Stimulated activated naive CD8-positive, alpha-beta T cell treated with anti-CD3 and anti-CD28 coated beads, Interleukin-15, Interleukin-2, amounts not matched to agents 100 U/mL and 50 U/mL, for 24 hours (primary cell): ENCODE measurements around the gene MTMR12.
A peak's percentile ranks its signal among the peaks of the same experiment; 100 is the strongest.

Experiments
- ATAC-seq: fragments of 150-1000 bp; cut with Tn5 transposase; one replicate; pipeline ENCODE4 v1.10.0; 2021
- DNase-seq: peaks from one replicate; pipeline ENCODE4 v3.0.0; 2021

The MTMR12 gene

GRCh38 chr5:32274548-32275395, 38.0 kb downstream of the MTMR12 start:
- DNase-seq (no peak), ATAC-seq (no peak)

GRCh38 chr5:32273821-32274220, 38.9 kb downstream of the MTMR12 start:
- ATAC-seq, result no peak

GRCh38 chr5:32272746-32273145, 40.0 kb downstream of the MTMR12 start:
- ATAC-seq (no peak), DNase-seq (no peak)

More at GRCh38 chr5:32273821-32274220, 38.9 kb downstream of the MTMR12 start:
- no peak for DNase-seq

GRCh38 chr5:32270946-32271345, 41.8 kb downstream of the MTMR12 start:
- ATAC-seq (no peak), DNase-seq (no peak)

GRCh38 chr5:32270178-32270577, 42.6 kb downstream of the MTMR12 start:
- ATAC-seq (no peak), DNase-seq (no peak)

GRCh38 chr5:32265902-32266301, 46.8 kb downstream of the MTMR12 start:
- DNase-seq (no peak), ATAC-seq (no peak)

- no peak for DNase-seq
- ATAC-seq, result no peak
Observed at GRCh38 chr5:32264957-32265572, 47.7 kb downstream of the MTMR12 start.

GRCh38 chr5:32263684-32264083, 49.1 kb downstream of the MTMR12 start:
- ATAC-seq, result no peak

GRCh38 chr5:32261198-32261597, 51.5 kb downstream of the MTMR12 start:
- ATAC-seq (peak; percentile 79), DNase-seq (peak; percentile 19)

More at GRCh38 chr5:32263684-32264083, 49.1 kb downstream of the MTMR12 start:
- DNase-seq, result no peak

- no peak for ATAC-seq
- no peak for DNase-seq
Observed at GRCh38 chr5:32259033-32259432, 53.7 kb downstream of the MTMR12 start.

GRCh38 chr5:32258424-32258823, 54.3 kb downstream of the MTMR12 start:
- ATAC-seq, result no peak
- DNase-seq, result no peak

- no peak for DNase-seq
- no peak for ATAC-seq
Observed at GRCh38 chr5:32255540-32255900, 57.2 kb downstream of the MTMR12 start.

- no peak for ATAC-seq
- no peak for DNase-seq
Observed at GRCh38 chr5:32254881-32255539, 57.7 kb downstream of the MTMR12 start.

GRCh38 chr5:32251871-32252458, 60.8 kb downstream of the MTMR12 start:
- no peak for ATAC-seq
- no peak for DNase-seq

GRCh38 chr5:32249668-32250067, 63.1 kb downstream of the MTMR12 start:
- ATAC-seq, result no peak
- no peak for DNase-seq

GRCh38 chr5:32245742-32246141, 67.0 kb downstream of the MTMR12 start:
- DNase-seq, result no peak
- no peak for ATAC-seq

- ATAC-seq (no peak), DNase-seq (no peak)
Observed at GRCh38 chr5:32244017-32244416, 68.7 kb downstream of the MTMR12 start.

GRCh38 chr5:32241034-32241783, 71.5 kb downstream of the MTMR12 start:
- no peak for DNase-seq
- no peak for ATAC-seq

- ATAC-seq, result no peak
- no peak for DNase-seq
Observed at GRCh38 chr5:32239385-32239784, 73.4 kb downstream of the MTMR12 start.

GRCh38 chr5:32233696-32234447, 78.9 kb downstream of the MTMR12 start:
- ATAC-seq (no peak), DNase-seq (no peak)

- no peak for ATAC-seq
- no peak for DNase-seq
Observed at GRCh38 chr5:32233220-32233695, 79.5 kb downstream of the MTMR12 start.
